T47D (cell line): ENCODE results near the gene USP36.
"Not testable (repeated sequence)": the region's sequence is repeated elsewhere in the genome, so short reads cannot be mapped to it uniquely, and the experiment has no call there.

Experiments
- DNase-seq, 2 experiments: peaks; one replicate each; pipeline versions ENCODE4 v3.0.0 to v3.0.0-alpha.2; 2011 to 2012; ENCODE audit warnings: low read depth in 1 of 2, low spot score in 1 of 2
- JUND ChIP-seq: IDR thresholded peaks from 2 replicates; pipeline ENCODE4 v1.6.1; 2012; ENCODE audit warnings: low read depth
- in situ Hi-C: cut with HindIII; loops from 2 replicates; pipeline ENCODE4 v1.10.0; 2016; ENCODE audit warnings: low sequenced_read_pairs, low pct_unique_long_range_greater_than_20kb

Gene USP36

GRCh38 chr17:78879635-78880186 is 39.1 kb upstream of the USP36 start:
- in situ Hi-C loops: no loop called here
- DNase-seq: no peak
- no peak for TF ChIP-seq JUND

GRCh38 chr17:78878871-78879527 is 38.4 kb upstream of the USP36 start:
- no peak for TF ChIP-seq JUND
- no peak for DNase-seq
- in situ Hi-C loops: no loop called here

GRCh38 chr17:78878261-78878660 is 37.6 kb upstream of the USP36 start:
- no peak for DNase-seq
- no peak for TF ChIP-seq JUND
- in situ Hi-C loops: no loop called here

- DNase-seq, in situ Hi-C loops: not testable (repeated sequence)
Observed at GRCh38 chr17:78876954-78877517, 36.4 kb upstream of the USP36 start.

GRCh38 chr17:78876094-78876597 is 35.5 kb upstream of the USP36 start:
- DNase-seq: no peak
- in situ Hi-C loops: no loop called here
- TF ChIP-seq JUND: no peak

GRCh38 chr17:78875363-78876093 is 34.9 kb upstream of the USP36 start:
- no peak for DNase-seq
- in situ Hi-C loops: no loop called here
- no peak for TF ChIP-seq JUND

- no peak for TF ChIP-seq JUND
- in situ Hi-C loops: no loop called here
- peak in 1 of 2 experiments; percentile 33 for DNase-seq
Observed at GRCh38 chr17:78873519-78874340, 33.1 kb upstream of the USP36 start.

- no peak for DNase-seq
- no peak for TF ChIP-seq JUND
- in situ Hi-C loops: no loop called here
Observed at GRCh38 chr17:78872486-78872885, 31.9 kb upstream of the USP36 start.

GRCh38 chr17:78870621-78871020 is 30.0 kb upstream of the USP36 start:
- no peak for DNase-seq
- no peak for TF ChIP-seq JUND
- in situ Hi-C loops: no loop called here

GRCh38 chr17:78868391-78868790 is 27.8 kb upstream of the USP36 start:
- TF ChIP-seq JUND: no peak
- DNase-seq: no peak
- in situ Hi-C loops: no loop called here

GRCh38 chr17:78867046-78867445 is 26.4 kb upstream of the USP36 start:
- in situ Hi-C loops, DNase-seq: not testable (repeated sequence)

GRCh38 chr17:78865682-78866390 is 25.2 kb upstream of the USP36 start:
- TF ChIP-seq JUND: no peak
- in situ Hi-C loops: no loop called here
- DNase-seq: peak; percentile 61 to 92
